Lower leg skin (tissue), 3 donors: ENCODE measurements around the gene ZG16.

Source experiments
- POLR2A ChIP-seq, 2 donors: fragments of 450-650 bp; IDR thresholded peaks; one replicate each; pipeline ENCODE4 v1.6.1; 2016 to 2017; ENCODE audit warnings: antibody characterized with exemption in 2 of 2, mild to moderate bottlenecking in 1 of 2, moderate library complexity in 1 of 2
- TF ChIP-seq, protein P1 (sequence below), 3 donors: fragments of 450-650 bp; IDR thresholded peaks; one replicate each; pipeline ENCODE4 v1.5.1; 2016; ENCODE audit warnings: antibody characterized with exemption in 3 of 3, mild to moderate bottlenecking in 3 of 3, moderate library complexity in 2 of 3

DNA sequence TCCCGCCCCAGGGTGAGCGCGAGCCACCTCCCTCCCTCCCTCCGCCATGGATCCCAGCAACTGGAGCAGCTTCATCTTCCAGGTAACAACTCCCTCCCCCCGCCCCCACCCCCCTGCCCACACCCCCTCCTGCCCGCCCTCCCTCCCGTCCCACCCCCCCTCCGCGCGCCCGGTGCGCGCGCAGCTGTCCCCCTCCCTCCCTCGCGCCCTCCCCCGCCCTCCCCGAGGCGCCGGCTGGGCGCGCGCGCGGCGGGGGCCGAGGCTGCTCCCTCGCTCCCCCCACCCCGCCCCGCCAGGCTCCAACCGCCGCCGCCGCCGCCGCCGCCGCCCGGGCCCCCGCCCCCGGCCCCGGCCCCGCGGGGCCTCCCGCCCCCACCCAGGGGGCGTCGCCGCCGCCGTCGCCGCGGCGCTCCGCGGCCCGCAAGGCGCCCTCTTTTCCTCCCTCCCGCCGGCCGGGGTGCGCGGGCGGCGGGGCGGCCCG lies 28.1 kb downstream of the ZG16 start, which contains the start of gene MAZ:
- TF ChIP-seq, protein P1, sequence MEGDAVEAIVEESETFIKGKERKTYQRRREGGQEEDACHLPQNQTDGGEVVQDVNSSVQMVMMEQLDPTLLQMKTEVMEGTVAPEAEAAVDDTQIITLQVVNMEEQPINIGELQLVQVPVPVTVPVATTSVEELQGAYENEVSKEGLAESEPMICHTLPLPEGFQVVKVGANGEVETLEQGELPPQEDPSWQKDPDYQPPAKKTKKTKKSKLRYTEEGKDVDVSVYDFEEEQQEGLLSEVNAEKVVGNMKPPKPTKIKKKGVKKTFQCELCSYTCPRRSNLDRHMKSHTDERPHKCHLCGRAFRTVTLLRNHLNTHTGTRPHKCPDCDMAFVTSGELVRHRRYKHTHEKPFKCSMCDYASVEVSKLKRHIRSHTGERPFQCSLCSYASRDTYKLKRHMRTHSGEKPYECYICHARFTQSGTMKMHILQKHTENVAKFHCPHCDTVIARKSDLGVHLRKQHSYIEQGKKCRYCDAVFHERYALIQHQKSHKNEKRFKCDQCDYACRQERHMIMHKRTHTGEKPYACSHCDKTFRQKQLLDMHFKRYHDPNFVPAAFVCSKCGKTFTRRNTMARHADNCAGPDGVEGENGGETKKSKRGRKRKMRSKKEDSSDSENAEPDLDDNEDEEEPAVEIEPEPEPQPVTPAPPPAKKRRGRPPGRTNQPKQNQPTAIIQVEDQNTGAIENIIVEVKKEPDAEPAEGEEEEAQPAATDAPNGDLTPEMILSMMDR (IDR thresholded peaks at IDR 0.05) = no peak
- no peak for TF ChIP-seq POLR2A (IDR thresholded peaks at IDR 0.05)
